ENCODE measurements around the gene POGZ.

DNA sequence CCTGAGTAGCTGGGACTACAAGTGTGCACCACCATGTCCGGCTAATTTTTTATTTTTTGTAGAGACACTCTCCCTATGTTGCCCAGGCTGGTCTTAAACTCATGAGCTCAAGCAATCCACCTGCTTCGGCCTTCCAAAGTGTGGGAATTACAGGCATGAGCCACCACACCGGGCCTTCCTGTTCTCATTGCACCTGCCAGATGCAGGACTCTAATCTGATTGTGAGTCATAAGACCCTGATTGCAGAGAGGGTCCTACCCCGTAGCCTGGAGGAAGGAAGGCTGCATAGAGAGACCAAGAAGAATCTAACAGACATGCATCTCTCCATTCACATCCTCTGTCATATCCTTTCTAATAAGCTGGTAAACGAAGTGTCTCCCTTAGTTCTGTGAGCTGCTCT, 32.3 kb upstream of the POGZ start:
- TF ChIP-seq CTCF (IDR thresholded peaks at IDR 0.05) (no peak), REST (IDR thresholded peaks at IDR 0.05; ENCODE audit: insufficient read depth in 1 of 2, low read depth in 2 of 2, low read length in 1 of 2) (no peak), SIN3A (IDR thresholded peaks at IDR 0.05; ENCODE audit: borderline replicate concordance, insufficient read depth, low read depth, low read length) (no peak), POLR2AphosphoS5 (IDR thresholded peaks at IDR 0.05; ENCODE audit: low read depth, low read length) (no peak), TCF7L2 (IDR thresholded peaks at IDR 0.05; ENCODE audit: low read depth, low read length) (no peak)
